ENCODE measurements around the gene TARS2. TPM values are rescaled to one million over a fixed set of nuclear protein-coding genes. Genes with fewer than 3 reads are reported as not detected.

Gene TARS2
- total RNA-seq, 1 donor from 2014 or later, result 32.2 TPM

DNA sequence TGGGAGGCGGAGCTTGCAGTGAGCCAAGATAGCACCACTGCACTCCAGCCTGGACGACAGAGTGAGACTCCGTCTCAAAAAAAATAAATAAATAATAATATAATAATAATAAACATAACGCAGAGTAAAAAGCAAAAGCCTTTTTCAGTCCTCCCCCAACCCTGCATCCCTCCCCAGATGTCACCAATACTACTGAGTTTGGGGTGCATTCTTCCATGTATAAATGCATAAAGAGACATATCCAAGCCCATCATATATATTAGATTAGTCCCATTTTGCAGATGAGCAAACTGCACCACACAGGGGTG lies 61.1 kb downstream of the TARS2 start:
- no peaks in the 10 kb centered on the region for H3K36me3 ChIP-seq
- DNase-seq, result no peak
- H3K9me3 ChIP-seq (replicated peaks), result no peaks in the 10 kb centered on the region
- TF ChIP-seq, protein P1, sequence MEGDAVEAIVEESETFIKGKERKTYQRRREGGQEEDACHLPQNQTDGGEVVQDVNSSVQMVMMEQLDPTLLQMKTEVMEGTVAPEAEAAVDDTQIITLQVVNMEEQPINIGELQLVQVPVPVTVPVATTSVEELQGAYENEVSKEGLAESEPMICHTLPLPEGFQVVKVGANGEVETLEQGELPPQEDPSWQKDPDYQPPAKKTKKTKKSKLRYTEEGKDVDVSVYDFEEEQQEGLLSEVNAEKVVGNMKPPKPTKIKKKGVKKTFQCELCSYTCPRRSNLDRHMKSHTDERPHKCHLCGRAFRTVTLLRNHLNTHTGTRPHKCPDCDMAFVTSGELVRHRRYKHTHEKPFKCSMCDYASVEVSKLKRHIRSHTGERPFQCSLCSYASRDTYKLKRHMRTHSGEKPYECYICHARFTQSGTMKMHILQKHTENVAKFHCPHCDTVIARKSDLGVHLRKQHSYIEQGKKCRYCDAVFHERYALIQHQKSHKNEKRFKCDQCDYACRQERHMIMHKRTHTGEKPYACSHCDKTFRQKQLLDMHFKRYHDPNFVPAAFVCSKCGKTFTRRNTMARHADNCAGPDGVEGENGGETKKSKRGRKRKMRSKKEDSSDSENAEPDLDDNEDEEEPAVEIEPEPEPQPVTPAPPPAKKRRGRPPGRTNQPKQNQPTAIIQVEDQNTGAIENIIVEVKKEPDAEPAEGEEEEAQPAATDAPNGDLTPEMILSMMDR (IDR thresholded peaks at IDR 0.05; ENCODE audit: borderline replicate concordance), result no peak
- intact Hi-C loops (cut with micrococcal nuclease), result no loop called here
- H3K4me3 ChIP-seq, result peak overlapping the region; percentile 70
- H3K27ac ChIP-seq (replicated peaks), result peak overlapping the region; percentile 93
- H3K27me3 ChIP-seq (ENCODE audit: low read depth), result no peaks in the 10 kb centered on the region
- peaks cover 52% of the 10 kb centered on the region for H3K4me1 ChIP-seq

DNA sequence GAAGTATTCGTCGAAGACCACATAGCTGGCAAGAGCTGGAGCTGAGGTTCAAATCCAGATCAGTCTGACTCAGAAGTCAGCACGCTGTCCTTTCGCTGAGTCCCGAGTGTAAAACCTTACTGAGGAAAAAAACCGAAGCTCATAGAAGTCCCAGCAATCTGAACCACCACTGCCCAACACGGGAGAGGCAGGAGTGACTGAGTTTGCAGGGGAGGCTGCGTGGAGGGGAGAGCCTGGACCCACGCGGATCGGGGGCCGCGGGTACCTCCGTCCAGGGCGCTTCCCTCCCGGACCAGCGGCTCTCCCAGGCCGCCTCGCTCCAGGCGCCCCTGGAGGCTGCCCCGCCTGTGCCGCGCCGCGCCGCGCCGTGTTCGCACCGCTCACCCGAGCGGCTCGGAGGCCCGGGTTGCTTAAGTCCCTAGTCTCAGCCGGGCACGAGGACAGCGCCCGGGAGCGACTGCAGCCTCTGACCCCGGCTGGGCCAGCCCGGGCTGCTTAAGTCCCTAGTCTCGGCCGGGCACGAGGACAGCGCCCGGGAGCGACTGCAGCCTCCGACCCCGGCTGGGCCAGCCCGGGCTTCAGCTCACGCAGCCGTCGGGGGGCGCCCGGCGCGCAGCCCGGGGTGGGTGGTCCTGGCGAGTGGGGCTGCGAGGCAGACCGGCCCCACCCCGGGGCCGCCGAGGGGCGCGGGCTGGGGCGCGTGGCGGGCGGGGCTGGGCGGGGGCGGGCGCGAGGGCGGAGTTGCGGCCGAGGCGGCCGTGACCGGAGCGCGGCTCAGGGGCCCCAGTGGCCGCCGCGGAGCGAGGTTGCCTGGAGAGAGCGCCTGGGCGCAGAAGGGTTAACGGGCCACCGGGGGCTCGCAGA lies 61.6 kb downstream of the TARS2 start, which contains the start of gene ADAMTSL4:
Gene ADAMTSL4 (plus strand): TSS at position 777 of the 864 bp plus-strand sequence. CDS start 2,881 bp downstream, outside the sequence.
- TF ChIP-seq, protein P1 (IDR thresholded peaks at IDR 0.05; ENCODE audit: borderline replicate concordance), result peak; percentile 46
- peak within 1 kb of the TSS; percentile 70 for H3K4me3 ChIP-seq
- no peaks in the 10 kb centered on the region for H3K27me3 ChIP-seq (ENCODE audit: low read depth)
- intact Hi-C loops (cut with micrococcal nuclease), result no loop called here
- H3K27ac ChIP-seq (replicated peaks), result peak within 1 kb of the TSS; percentile 93
- peak; percentile 62 for DNase-seq
- peaks cover 54% of the 10 kb centered on the region for H3K4me1 ChIP-seq
- H3K36me3 ChIP-seq, result no peaks in the 10 kb centered on the region
- no peaks in the 10 kb centered on the region for H3K9me3 ChIP-seq (replicated peaks)

DNA sequence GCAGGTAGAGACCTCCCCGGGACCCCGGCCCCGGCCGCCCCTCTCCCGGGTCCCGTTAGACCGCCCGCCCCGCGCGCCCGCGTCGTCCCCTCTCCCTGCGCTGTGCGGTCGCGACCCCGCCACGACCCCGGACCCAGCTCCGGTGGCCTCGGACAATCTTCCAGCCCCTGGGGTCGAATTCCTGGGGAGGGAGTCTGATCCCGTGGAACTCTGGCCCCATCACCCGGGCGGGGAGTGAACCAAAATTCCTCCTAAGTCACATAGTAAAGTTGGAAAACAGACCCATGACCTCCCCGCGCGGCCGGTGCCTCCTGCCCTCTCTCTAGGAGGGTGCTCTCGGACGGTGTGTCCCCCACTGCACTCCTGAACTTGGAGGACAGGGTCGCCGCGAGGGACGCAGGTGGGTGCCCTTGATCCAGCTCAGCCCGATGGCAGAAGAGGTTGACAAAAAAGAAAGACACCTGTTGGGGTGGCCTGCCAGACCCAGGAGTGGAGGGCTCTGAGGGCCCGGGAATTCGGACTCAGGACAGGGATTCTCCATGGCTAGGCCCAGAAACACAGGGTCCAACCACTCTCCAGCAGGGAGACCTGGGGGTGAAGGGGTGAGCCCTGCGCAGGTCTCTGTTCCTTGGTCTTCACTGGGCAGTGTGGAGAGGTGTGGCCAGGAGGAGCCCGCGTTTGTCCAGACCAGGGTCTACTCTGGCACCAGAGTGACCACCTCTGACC lies 62.4 kb downstream of the TARS2 start:
- intact Hi-C loops (cut with micrococcal nuclease), result no loop called here
- peak; percentile 51 for DNase-seq
- Histone ChIP-seq H3K4me3 (peak overlapping the region; percentile 70), H3K27ac (replicated peaks) (peak overlapping the region; percentile 93), H3K27me3 (ENCODE audit: low read depth) (no peaks in the 10 kb centered on the region), H3K9me3 (replicated peaks) (no peaks in the 10 kb centered on the region), H3K36me3 (no peaks in the 10 kb centered on the region), H3K4me1 (peaks cover 54% of the 10 kb centered on the region)
- TF ChIP-seq, protein P1 (IDR thresholded peaks at IDR 0.05; ENCODE audit: borderline replicate concordance), result no peak

DNA sequence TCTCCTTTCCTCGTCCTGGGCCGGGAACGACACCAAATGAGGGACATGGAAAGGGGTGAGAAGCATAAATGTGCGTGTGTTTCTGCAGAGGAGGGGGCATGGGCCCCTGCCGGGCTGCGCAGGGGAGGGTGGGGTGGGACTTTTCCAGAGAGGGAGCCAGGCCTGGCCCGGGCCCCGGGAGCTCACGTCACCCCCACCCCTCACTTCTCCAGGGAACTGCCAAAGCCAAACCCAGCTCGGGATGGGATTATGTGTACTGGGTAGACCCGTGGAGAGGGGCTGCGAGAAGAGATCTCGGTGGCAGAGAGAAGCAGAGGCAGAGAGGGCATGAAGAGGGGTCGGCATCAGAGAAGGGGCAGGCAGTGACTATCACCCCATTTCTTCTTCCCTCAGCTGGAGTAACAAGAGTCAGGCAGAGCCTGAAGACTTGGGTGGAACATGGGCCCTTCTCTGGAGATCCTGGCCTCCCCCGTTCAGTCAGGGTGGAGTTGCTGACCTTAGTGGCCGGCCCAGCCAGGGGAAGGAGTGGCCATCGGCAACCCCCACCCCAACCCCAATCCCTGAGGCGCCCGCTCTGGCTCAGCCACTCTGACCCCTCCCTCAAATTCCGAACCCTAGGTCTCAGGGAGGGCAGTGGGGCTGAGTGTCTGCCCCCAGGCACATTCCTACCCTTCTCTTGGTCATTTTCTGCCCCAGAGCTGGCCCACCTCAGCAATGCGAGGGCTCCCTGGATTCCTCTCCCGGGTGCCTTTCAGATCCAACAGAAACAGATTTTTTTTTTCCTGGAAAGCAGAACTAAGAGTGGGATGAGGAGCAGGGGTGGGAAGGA lies 63.2 kb downstream of the TARS2 start:
- intact Hi-C loops (cut with micrococcal nuclease), result no loop called here
- no peak for DNase-seq
- Histone ChIP-seq H3K27me3 (ENCODE audit: low read depth) (no peaks in the 10 kb centered on the region), H3K36me3 (peaks cover 5% of the 10 kb centered on the region), H3K27ac (replicated peaks) (peak overlapping the region; percentile 93), H3K4me1 (peaks cover 54% of the 10 kb centered on the region), H3K9me3 (replicated peaks) (no peaks in the 10 kb centered on the region), H3K4me3 (peak overlapping the region; percentile 70)
- TF ChIP-seq, protein P1 (IDR thresholded peaks at IDR 0.05; ENCODE audit: borderline replicate concordance), result no peak

Data from left ventricle myocardium inferior (tissue), 1 donor.